HG02852 (cell line): ENCODE data around the gene FHIP1A.

Experiments used
- ATAC-seq: cut with Tn5 transposase; IDR thresholded peaks from one replicate; pipeline ENCODE4 v1.9.1; 2021; ENCODE audit warnings: mild to moderate bottlenecking, moderate library complexity; ENCODE audit not compliant: unreplicated experiment

The FHIP1A gene

DNA sequence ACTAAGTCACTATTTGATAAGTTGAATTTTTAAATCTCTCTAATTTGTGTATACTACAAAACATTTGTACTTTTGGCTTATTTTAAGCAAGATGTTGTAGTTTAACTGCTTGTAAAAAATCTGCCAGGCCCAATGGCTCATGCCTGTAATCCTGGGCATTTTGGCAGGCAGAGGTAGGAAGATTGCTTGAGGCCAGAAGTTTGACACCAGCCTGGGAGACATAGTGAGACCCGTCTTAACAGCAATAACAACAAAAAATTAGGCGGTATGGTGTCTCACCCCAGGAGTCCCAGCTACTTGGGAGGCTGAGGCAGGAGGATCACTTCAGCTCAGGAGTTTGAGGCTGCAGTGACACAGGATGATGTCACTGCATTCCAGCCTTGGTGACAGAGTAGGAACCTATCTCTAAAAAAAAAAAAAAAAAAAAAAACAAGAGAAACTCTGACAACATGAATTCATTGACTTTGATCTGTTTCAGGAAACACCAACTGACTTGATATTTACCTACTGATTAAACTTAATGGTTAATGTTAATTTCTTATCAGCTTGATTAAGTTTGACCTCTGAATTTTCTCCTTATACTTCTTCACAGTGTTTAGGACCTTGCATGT is 8.9 kb downstream of the FHIP1A start:
- no peak for ATAC-seq

DNA sequence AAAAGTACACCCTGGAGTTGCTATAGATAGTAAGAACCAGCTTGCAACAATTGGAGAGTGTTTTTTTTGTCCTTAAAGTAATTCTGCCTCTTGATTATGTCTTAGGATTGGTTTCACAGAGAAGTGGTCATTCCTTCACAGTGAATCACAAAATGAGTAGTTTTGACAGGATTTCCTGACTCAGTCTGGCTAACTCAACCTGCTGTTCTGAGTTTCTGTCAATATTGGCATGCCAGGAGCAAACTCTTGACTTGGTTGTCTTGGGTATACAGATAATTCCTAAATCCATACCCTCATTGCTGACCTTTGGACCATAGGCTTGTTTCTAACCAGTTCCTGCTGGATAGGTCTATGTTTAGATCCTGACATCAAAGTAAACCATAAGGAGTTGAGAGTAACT is 9.4 kb downstream of the FHIP1A start:
- no peak for ATAC-seq

DNA sequence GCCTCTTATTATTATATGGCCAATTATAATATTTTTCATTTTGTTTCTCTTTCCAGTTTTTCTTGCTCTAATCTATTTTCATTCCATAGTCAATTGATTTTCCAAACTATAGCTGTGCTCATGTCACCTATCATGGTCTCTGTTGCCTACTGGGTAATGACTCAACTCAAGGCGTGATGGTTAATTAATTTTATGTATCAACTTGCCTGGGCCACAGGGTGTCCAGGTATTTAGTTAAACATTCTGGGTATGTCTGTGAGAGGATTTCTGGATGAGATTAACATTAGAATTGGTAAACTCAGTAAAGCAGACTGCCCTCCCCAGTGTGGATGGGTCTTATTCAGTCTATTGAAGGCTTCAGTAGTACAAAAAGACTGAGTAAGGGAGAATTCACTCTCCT is 9.9 kb downstream of the FHIP1A start:
- no peak for ATAC-seq

DNA sequence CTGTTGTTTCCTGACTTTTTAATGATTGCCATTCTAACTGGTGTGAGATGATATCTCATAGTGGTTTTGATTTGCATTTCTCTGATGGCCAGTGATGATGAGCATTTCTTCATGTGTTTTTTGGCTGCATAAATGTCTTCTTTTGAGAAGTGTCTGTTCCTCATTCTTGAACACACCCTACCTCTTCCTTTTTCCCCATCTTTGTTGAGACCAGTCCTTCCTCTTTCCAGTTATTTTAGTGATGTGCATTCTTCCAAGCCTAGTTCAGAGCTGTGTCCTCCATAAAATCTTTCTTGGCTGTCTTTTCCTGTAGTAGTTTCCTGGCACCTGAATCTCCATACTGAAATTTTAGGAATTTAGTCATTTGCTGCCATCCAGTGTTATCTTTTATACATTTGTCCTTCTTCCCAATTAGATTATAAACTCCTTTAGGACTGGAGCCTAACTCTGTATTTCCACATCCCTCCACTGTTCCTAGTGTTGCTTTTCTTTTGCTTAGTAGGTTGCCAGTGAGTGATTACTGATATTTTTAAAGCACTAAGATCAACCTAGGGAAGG is 11.4 kb downstream of the FHIP1A start:
- no peak for ATAC-seq

DNA sequence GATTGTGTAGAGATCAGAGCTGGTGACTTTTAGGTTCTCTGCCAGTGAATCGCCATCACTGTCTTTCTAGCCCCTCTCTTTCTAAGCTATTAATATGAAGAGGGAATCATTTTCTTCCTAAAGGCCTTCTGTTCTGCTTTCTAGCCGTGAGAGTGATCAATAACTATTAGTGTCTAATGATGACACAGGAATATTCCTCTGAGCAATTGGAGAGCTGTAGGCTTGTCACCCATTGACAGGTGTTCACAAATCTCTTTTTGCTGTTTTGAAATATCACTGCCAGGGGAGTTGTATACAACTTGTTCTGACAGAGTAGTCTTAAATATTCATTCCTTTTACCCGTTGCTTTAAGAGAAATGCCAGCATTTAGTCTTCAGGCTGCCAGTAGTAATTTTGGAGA is 13.9 kb downstream of the FHIP1A start:
- no peak for ATAC-seq

DNA sequence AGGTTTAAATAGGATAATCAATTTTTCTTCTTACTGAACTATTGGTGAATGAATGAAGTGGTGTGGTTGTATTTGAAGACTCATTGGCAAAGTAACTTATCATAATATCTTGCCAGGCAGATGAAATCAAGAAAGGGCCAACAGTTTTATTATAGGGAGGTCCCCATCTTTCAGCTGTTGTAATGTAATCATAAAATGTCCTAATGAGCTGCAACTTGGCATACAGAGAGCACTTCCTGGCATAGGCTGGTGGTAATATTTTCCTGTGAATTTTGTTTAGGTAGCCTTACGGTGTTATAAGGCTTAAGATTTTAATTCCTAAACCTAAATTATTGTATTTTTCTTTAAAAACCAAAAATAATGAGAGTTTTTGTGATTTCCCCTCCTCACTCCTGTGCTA is 17.5 kb downstream of the FHIP1A start:
- ATAC-seq: no peak

DNA sequence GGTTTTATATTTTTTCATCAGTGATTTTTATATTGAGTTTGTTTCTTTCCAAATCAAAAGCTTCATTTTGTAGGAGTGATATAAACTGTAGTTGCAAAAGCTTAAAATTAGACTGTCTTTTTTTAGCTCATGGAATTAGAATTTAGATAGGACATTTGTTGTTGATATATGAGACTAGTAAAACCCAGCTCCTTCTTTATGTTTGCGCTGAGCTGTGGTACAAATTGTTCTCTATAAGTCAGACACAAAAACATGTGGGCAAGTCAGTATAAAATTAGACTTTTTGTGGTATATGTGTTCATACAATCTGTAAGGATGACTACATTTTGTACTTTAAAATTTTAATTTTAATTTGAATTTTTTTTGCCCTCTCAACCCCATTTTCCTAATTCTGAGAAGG is 18.3 kb downstream of the FHIP1A start:
- ATAC-seq: no peak

DNA sequence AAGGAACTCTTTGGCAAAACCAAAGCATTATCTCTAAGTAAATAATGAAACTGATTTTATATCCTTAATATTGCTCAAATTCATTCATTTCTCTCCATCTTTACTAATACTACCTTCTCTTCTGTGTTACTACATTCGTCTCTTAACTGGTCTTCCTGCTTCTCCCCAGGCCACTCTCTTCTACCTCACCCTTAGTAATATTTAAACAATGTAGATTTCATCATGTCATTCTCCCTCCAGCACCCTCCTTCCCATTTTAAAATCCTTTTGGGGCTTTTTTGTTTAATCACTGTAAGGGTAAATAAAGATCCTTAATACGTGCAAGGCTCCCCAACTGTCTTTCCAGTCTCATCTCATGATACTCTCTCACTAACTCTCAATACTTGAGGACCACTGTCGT is 19.4 kb downstream of the FHIP1A start:
- ATAC-seq: no peak

DNA sequence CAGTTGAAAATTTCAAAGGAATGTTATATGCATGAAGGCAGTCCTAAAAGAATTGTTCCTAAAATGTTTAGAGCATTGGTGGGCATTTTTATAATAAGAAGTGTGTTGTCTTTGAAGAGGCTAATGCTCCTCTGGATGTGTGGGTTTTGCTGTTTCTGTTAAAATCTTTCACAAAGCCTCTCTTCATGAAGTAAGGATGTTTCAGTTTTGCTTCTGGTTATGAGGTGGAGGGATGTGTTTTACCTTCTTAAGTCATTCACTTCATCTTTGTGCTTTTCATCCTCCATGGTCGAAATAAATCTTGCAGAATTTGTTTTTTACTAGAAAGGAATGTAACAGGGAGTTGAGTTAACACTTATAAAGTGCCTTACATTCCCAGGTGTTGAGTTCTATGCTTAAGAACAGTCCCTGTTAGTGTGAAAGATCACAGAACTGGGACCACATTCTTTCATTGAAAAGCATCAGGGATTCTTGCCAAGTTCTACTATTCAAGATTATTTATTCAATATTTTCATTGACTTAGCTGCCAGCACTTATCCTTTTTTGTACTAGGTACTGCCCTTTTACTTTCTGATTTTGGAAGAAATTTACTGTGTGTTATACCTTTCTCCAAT is 21.1 kb downstream of the FHIP1A start:
- ATAC-seq: peak; percentile 87

DNA sequence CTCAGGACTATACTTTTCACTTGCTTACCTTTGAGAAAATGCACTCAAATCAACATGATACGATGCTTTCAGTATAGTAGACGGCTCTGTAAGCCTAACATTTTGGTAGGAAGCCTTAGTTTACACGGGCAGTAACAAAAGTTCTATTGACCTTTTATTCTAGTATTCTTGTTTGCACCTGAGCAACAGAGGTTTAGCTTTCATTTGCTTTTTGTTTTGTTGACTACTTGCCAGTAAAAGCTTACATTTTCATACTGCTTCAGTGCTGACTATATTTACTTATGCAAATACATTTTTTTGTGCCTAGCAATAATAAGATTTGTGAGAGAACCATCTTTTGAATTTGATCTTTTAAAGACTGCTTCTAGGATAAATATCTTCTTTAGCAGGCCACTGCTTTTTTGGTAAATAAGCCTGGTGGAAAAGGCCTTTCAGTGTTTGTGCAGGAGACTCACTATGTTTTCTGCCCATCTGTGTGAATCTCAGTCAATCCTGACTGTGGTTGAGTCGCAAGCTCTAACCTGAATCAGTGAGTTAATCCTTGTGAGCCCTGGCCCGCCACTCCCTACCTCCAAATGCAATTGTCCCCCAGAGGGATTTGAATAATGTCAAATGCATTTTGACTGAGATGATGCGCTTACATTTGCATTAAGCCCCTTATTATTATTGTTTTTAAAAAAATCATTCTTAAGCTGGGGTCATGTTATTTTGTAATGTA is 21.9 kb downstream of the FHIP1A start:
- ATAC-seq: no peak

DNA sequence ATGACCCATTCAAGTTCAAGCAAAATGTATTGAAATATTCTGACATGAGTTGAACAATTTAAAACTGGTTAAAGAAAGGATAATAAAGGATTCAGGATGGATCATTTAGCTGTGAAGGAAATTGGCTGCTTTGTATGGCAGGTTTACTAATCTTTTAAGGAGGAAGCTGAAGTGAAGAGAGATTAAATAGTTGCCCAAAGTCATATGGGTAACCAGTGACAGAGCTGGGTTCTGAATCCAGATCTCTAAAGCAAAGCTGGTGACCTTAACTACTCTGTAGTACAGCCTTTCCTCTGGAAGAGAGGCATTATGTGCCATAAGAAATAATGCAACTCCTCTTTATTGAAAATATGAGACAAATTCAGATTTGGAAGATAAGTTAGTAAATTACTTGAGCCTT is 22.8 kb downstream of the FHIP1A start:
- no peak for ATAC-seq

DNA sequence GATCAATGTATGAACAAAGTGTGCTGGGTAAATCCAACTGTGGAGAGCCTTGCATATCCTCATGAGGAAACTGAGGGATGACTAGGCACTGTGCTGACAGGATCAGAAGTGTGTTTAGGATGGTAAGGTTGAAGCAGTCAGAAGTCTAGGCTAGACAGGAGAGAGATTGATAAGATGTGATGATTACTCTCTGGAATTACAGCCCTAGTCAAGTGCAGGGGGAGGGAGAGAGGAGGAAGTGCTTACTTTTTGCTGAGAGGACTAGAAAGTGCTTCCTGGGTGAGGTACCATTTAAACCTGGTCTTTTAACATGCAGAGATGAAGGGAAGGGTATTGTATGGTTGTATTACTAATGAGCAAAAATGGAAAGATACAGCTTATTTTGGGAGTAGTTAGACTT is 23.7 kb downstream of the FHIP1A start:
- ATAC-seq: no peak

DNA sequence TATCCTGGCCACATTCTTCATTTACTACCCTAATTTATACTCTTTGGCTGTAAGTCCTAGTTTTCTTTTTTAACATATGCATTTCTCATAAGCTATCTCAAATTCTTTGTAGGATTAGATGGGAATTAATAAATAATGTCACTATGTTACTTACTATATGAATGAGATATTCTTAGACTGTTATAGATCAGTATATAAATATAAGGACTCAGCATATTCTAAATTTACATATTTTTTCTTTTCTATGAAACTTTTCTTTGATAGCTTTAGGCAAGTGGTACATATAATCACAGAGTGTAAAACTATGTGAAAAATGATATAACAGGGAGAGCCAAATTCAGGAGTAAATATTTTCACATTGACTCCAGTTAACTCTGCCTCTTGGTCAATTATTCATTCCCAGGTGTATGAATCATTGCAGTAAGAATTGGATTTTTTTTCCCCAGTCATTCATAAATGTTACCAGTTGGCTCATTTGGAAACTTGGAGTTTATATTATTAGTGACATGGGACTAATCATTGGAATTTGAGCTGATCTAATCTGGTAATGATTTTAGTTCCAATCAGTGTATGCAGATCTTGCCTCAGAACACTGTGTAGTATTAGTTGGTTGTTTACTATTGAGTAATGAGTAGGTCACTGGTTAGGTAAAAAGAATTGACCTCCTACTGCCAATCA is 25.3 kb downstream of the FHIP1A start:
- ATAC-seq: no peak

DNA sequence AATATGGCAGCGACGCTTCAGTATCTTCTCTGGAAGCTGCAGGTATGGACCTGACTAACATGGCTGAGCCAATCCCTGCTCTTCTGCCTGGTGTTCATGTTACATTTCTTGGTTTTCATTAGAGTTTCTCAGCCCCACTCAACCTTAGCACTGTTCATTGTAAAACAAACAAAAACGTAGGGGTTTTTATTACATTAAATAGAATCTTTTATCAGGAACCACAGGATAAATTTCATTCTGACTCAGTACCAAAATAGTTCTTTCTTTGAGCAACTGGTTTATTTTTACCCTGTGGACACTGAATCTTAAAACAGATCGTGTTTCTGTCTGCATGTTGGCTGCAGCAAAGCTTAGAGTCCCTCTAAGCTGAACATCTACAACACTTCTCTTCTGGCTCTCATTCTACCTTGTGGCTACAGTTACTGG is 27.1 kb downstream of the FHIP1A start:
- no peak for ATAC-seq

DNA sequence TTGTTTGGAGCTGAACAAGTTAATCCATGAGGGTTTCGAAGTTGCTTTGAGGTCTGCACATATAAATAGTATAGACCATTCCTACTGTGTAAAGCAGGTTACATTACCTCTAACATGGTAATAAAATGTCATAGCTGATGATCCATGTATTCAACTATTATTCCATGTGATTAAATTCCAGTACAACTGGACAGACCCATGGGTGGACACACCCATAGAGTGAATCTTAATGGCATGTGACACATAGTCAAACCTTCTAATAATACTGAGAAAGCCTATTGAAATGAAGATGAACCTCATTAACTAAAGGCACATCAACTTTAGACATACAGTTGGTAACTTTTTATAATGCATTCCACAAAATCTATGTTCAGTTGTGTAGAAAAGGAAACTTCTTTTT is 28.5 kb downstream of the FHIP1A start:
- no peak for ATAC-seq

DNA sequence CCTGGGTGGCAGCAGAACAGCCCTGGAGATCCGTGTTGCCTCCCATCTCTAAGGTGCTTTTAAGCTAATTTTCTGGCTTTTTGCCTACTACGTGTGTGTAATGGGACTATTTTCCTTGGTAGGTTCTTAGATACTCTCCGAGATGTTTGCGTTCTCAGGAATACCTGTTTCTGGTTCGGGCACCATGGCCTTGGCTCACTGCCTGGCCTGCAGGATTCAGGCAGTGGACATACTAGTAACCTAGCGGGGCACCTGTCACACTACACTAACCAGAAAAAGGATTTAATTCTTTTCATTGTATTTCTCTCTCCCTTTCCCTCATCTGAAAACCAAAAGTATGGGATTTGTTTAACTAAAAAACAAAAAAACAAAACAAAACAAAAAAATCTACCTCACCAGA is 29.2 kb downstream of the FHIP1A start:
- ATAC-seq: no peak

DNA sequence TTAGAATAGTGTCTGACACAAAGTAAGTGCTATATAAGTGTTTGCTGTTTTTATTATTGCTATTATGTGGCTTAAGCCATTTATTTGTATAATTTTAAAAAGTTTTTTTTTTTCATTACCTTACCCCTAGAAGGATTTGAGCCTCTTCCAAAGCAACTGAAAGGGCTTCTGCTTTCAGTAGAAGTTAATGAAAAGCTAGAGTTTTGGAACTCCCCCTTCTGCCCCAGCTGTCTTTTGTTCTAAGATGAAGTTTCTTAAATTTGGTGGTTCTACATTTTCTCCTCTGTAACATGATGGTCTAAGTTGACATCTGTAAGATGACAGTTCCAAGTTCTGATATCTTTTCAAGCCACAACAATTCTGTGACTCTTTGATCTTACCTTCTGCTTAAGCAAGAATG is 30.3 kb downstream of the FHIP1A start:
- ATAC-seq: no peak

DNA sequence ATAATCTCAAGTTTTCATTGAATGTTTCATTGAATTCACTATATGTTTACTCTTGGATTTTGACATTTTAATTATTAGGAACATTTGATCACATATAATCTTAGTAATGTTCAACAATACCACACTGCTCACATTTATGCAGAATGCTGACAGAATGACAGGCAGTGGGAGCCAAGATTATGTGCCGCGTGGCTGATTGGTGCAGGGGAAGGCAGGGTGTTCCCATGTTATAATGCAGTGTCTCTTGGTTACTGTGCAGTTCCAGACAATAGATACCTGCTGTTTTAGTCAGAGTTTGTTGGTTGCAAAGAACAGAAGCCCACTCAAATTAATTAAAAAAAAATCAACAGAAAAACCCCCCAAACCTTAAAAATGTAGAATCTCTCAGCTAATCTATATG is 33.0 kb downstream of the FHIP1A start:
- no peak for ATAC-seq

DNA sequence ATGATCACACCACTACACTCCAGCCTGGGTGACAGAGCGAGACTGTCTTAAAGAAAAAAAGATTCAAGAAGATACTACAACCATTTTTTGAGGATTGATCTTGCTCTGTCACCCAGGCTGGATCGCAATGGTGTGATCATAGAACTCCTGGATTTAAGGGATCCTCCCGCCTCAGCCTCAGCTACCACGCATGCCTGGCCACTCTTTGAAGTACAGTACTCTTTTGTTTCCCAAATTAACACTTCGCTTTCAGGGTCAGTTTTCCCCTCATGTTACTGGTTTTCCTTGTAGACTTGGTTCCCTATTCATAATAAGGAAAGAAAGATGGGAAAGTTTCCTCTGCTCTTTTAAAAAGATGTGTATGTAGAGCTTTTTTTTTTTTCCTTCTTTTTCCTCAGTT is 34.3 kb downstream of the FHIP1A start:
- no peak for ATAC-seq

DNA sequence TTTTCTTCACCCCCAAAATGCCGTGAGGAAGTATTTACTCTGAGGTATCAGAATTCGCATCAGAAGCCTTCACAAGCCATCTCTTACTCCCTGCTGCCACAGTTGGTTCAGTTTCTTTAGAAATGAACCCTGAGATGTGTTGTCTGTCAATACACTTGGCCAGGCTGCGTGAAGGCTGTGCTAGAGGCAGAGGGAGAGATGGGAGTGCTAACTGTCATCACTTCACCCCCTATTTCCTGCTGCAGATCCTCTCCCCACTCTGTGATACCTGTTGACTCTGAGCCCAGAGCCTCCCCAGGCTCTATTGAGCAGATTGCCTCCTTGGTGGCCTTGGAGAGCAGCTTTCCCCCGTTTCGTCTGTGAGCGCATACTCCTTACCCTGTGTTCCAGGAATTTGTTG is 34.8 kb downstream of the FHIP1A start:
- ATAC-seq: no peak

DNA sequence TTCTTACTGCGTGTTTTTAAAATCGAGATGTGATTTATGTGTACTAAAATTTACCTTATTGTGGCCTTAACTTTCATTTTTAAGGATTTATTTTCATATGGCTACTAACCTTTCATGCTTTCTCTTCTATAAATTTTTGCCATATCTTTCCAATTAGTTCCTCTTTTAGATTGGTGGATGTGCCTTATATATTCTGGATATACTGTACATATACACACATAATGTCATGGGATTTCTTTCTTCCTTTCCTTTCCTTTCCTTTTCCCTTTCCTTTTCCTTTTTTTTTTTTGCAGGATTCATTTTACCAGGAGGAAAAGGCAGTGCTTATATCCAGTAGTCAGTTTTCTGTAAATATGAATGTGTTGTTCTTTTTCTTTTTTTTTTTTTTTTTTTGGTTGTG is 37.2 kb downstream of the FHIP1A start:
- no peak for ATAC-seq

DNA sequence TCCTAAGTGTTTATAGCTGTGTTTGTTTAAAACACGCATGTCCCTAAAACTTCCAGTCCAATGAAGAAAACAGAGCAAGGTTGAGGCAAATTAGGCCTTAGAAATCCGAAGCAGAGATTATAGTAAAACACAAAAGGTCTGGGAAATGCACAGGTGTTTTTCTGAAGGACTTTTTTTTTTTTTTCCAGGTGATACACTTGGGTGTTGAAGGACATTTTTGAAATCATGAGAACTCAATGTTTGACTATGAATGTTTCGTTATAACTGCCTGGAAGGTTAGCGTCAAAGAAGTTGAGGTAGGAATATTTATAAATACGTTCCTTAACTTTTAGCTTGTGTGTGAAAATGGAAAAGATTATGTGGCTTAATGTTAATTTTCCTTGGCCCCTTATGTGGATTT is 45.5 kb downstream of the FHIP1A start:
- no peak for ATAC-seq
